Activated naive CD8-positive, alpha-beta T cell treated with anti-CD3 and anti-CD28 coated beads for 36 hours (primary cell): Measurements from ENCODE around the gene HERC6. TPM values are rescaled to one million over a fixed set of nuclear protein-coding genes. Genes with fewer than 3 reads are reported as not detected.
A peak's percentile ranks its signal among the peaks of the same experiment; 100 is the strongest.
"Not testable (repeated sequence)": the region's sequence is repeated elsewhere in the genome, so short reads cannot be mapped to it uniquely, and the experiment has no call there.

Experiments used
- DNase-seq: peaks from one replicate; pipeline ENCODE4 v3.0.0; 2021
- H3K27ac Mint-ChIP-seq: one replicate; pipeline ENCODE4 v1.8.0; 2022; ENCODE audit warnings: mild to moderate bottlenecking, moderate library complexity, mixed read lengths
- H3K27me3 Mint-ChIP-seq: one replicate; pipeline ENCODE4 v1.8.0; 2022; ENCODE audit warnings: mild to moderate bottlenecking, mixed read lengths
- H3K36me3 Mint-ChIP-seq: one replicate; pipeline ENCODE4 v1.8.0; 2021; ENCODE audit warnings: mild to moderate bottlenecking, mixed read lengths
- H3K4me1 Mint-ChIP-seq: one replicate; pipeline ENCODE4 v1.8.0; 2021; ENCODE audit warnings: mixed read lengths
- H3K4me3 Mint-ChIP-seq: one replicate; pipeline ENCODE4 v1.8.0; 2022; ENCODE audit warnings: mild to moderate bottlenecking, moderate library complexity, mixed read lengths
- H3K9me3 Mint-ChIP-seq: one replicate; pipeline ENCODE4 v1.8.0; 2022; ENCODE audit warnings: mixed read lengths
- total RNA-seq, 2 experiments: library from RNA; stranded (reverse); gene quantifications; one replicate each; pipeline ENCODE4 v1.2.3, GENCODE V29; 2021

Gene HERC6
- total RNA-seq, 2 experiments from 2014 or later: 6.4 to 6.6 TPM

GRCh38 chr4:88448211-88448765 lies 69.6 kb downstream of the HERC6 start:
- DNase-seq, H3K27ac Mint-ChIP-seq, H3K27me3 Mint-ChIP-seq, H3K9me3 Mint-ChIP-seq, H3K4me1 Mint-ChIP-seq, H3K4me3 Mint-ChIP-seq, H3K36me3 Mint-ChIP-seq: not testable (repeated sequence)

- Mint-ChIP-seq H3K9me3 (peaks cover 1% of the 10 kb centered on the region), H3K27ac (no peak overlapping the region), H3K4me3 (no peak overlapping the region), H3K4me1 (no peaks in the 10 kb centered on the region), H3K36me3 (peaks cover 1% of the 10 kb centered on the region), H3K27me3 (no peaks in the 10 kb centered on the region)
- no peak for DNase-seq
These were observed 70.2 kb downstream of the HERC6 start for GRCh38 chr4:88448889-88449288.

GRCh38 chr4:88449290-88449689 lies 70.6 kb downstream of the HERC6 start:
- H3K9me3 Mint-ChIP-seq: peaks cover 1% of the 10 kb centered on the region
- H3K36me3 Mint-ChIP-seq: peaks cover 1% of the 10 kb centered on the region
- no peak overlapping the region for H3K27ac Mint-ChIP-seq
- H3K27me3 Mint-ChIP-seq: no peaks in the 10 kb centered on the region
- H3K4me1 Mint-ChIP-seq: no peaks in the 10 kb centered on the region
- no peak overlapping the region for H3K4me3 Mint-ChIP-seq
- DNase-seq: no peak

- Mint-ChIP-seq H3K27ac (no peak overlapping the region), H3K36me3 (peaks cover 1% of the 10 kb centered on the region), H3K27me3 (no peaks in the 10 kb centered on the region), H3K4me1 (no peaks in the 10 kb centered on the region), H3K9me3 (peaks cover 1% of the 10 kb centered on the region), H3K4me3 (no peak overlapping the region)
- no peak for DNase-seq
These were observed 72.6 kb downstream of the HERC6 start for GRCh38 chr4:88451205-88451604.

- peaks cover 1% of the 10 kb centered on the region for H3K36me3 Mint-ChIP-seq
- H3K27ac Mint-ChIP-seq: no peak overlapping the region
- no peak for DNase-seq
- H3K4me3 Mint-ChIP-seq: no peak overlapping the region
- H3K27me3 Mint-ChIP-seq: peaks cover 6% of the 10 kb centered on the region
- peaks cover 1% of the 10 kb centered on the region for H3K9me3 Mint-ChIP-seq
- peaks cover 4% of the 10 kb centered on the region for H3K4me1 Mint-ChIP-seq
These were observed 74.3 kb downstream of the HERC6 start for GRCh38 chr4:88452912-88453311.

- Mint-ChIP-seq H3K4me3 (peak within 1 kb of the TSS; percentile 97), H3K4me1 (peaks cover 5% of the 10 kb centered on the region), H3K27me3 (peaks cover 8% of the 10 kb centered on the region)
These were observed 78.1 kb downstream of the HERC6 start, which contains the start of gene HERC5 for GRCh38 chr4:88456670-88457306. HERC5 (plus strand) TSS chr4:88457119; CDS start chr4:88457270, 151 bp downstream.

GRCh38 chr4:88457307-88458103 lies 78.9 kb downstream of the HERC6 start:
- Mint-ChIP-seq H3K4me1 (peaks cover 12% of the 10 kb centered on the region), H3K27ac (peak overlapping the region; percentile 66), H3K9me3 (peaks cover 1% of the 10 kb centered on the region), H3K4me3 (peak overlapping the region; percentile 97), H3K36me3 (peaks cover 4% of the 10 kb centered on the region), H3K27me3 (peaks cover 8% of the 10 kb centered on the region)
- DNase-seq: peak; percentile 60

More at GRCh38 chr4:88456670-88457306, 78.1 kb downstream of the HERC6 start, which contains the start of gene HERC5:
- Mint-ChIP-seq H3K9me3 (peaks cover 1% of the 10 kb centered on the region), H3K27ac (peak within 1 kb of the TSS; percentile 96), H3K36me3 (peaks cover 1% of the 10 kb centered on the region)
- peak; percentile 91 for DNase-seq

GRCh38 chr4:88458104-88458740 lies 79.6 kb downstream of the HERC6 start:
- Mint-ChIP-seq H3K36me3 (peaks cover 4% of the 10 kb centered on the region), H3K4me1 (peaks cover 12% of the 10 kb centered on the region), H3K9me3 (peaks cover 1% of the 10 kb centered on the region), H3K4me3 (peak overlapping the region; percentile 97), H3K27me3 (peaks cover 8% of the 10 kb centered on the region), H3K27ac (no peak overlapping the region)
- DNase-seq: no peak

- H3K9me3 Mint-ChIP-seq: no peaks in the 10 kb centered on the region
- H3K4me1 Mint-ChIP-seq: peaks cover 10% of the 10 kb centered on the region
- no peaks in the 10 kb centered on the region for H3K27me3 Mint-ChIP-seq
- no peak overlapping the region for H3K27ac Mint-ChIP-seq
- H3K4me3 Mint-ChIP-seq: no peak overlapping the region
- H3K36me3 Mint-ChIP-seq: peaks cover 14% of the 10 kb centered on the region
- DNase-seq: no peak
These were observed 87.1 kb downstream of the HERC6 start for GRCh38 chr4:88465653-88466192.

GRCh38 chr4:88467392-88467791 lies 88.7 kb downstream of the HERC6 start:
- peaks cover 13% of the 10 kb centered on the region for H3K36me3 Mint-ChIP-seq
- no peaks in the 10 kb centered on the region for H3K9me3 Mint-ChIP-seq
- H3K27me3 Mint-ChIP-seq: no peaks in the 10 kb centered on the region
- DNase-seq: no peak
- H3K4me1 Mint-ChIP-seq: peaks cover 4% of the 10 kb centered on the region
- no peak overlapping the region for H3K4me3 Mint-ChIP-seq
- no peak overlapping the region for H3K27ac Mint-ChIP-seq

GRCh38 chr4:88477229-88477860 lies 98.7 kb downstream of the HERC6 start:
- H3K36me3 Mint-ChIP-seq: peaks cover 12% of the 10 kb centered on the region
- no peaks in the 10 kb centered on the region for H3K4me1 Mint-ChIP-seq
- no peak overlapping the region for H3K27ac Mint-ChIP-seq
- H3K4me3 Mint-ChIP-seq: no peak overlapping the region
- H3K27me3 Mint-ChIP-seq: no peaks in the 10 kb centered on the region
- H3K9me3 Mint-ChIP-seq: no peaks in the 10 kb centered on the region
- DNase-seq: no peak

- Mint-ChIP-seq H3K27ac (no peak overlapping the region), H3K9me3 (no peaks in the 10 kb centered on the region), H3K27me3 (no peaks in the 10 kb centered on the region), H3K4me3 (no peak overlapping the region), H3K36me3 (peaks cover 11% of the 10 kb centered on the region), H3K4me1 (no peaks in the 10 kb centered on the region)
- no peak for DNase-seq
These were observed 99.6 kb downstream of the HERC6 start for GRCh38 chr4:88478247-88478646.

GRCh38 chr4:88481537-88481936 lies 102.9 kb downstream of the HERC6 start:
- no peaks in the 10 kb centered on the region for H3K4me1 Mint-ChIP-seq
- H3K9me3 Mint-ChIP-seq: no peaks in the 10 kb centered on the region
- H3K36me3 Mint-ChIP-seq: peaks cover 5% of the 10 kb centered on the region
- no peaks in the 10 kb centered on the region for H3K27me3 Mint-ChIP-seq
- no peak for DNase-seq
- no peak overlapping the region for H3K27ac Mint-ChIP-seq
- H3K4me3 Mint-ChIP-seq: no peak overlapping the region

- H3K4me1 Mint-ChIP-seq: peaks cover 11% of the 10 kb centered on the region
- H3K9me3 Mint-ChIP-seq: no peaks in the 10 kb centered on the region
- no peaks in the 10 kb centered on the region for H3K27me3 Mint-ChIP-seq
- peaks cover 7% of the 10 kb centered on the region for H3K36me3 Mint-ChIP-seq
- peak overlapping the region; percentile 36 for H3K27ac Mint-ChIP-seq
- H3K4me3 Mint-ChIP-seq: no peak overlapping the region
- no peak for DNase-seq
These were observed 110.6 kb downstream of the HERC6 start for GRCh38 chr4:88489100-88489761.
